Erythroblast (primary cell): ENCODE measurements around the gene SQSTM1.

Experiments used
- GATA1 ChIP-seq: IDR thresholded peaks from 2 replicates; pipeline ENCODE4 v1.6.1; 2011; ENCODE audit warnings: low read depth, mild to moderate bottlenecking, control low read depth, low read length, moderate library complexity
- POLR2A ChIP-seq: IDR thresholded peaks from 2 replicates; pipeline ENCODE4 v1.6.1; 2011; ENCODE audit warnings: mild to moderate bottlenecking, low read length

DNA sequence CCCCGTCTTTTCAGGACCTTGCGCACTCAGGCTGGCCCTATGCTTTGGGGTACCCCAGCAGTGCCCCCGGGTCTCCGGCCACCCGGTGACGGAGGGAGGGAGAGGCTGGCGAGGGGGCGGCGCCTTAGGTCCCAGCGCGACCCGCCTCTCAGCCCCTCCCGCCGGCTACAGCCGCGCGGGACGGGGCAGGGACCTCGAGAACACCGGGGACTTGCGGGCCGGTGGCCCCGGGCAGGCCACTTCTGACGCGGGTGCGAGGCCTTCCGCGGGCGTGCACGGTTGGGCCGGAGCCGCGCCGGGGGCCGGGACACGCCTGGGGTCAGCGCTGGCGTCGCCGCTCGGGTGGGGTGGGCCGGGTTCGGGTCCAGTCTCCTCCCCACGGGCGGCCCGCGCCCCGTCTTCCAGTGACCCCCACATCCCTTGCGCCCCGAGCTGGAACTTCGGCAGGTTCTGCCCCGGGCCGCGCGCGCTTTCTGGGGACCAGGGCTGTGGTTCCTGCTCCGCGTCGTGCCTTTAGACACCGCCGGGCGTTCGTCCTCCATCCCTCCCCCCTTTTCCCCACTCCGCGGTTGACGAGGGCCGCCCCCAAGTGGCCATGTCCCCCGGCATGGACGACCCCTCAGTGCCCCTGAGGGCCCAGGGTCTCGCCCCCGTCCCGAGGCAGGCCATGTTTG is 3.8 kb upstream of the SQSTM1 start:
- TF ChIP-seq POLR2A, result no peak
- TF ChIP-seq GATA1, result no peak
